Aorta (tissue), 5 donors: Measurements from ENCODE around the gene AP5Z1. TPM values are rescaled to one million over a fixed set of nuclear protein-coding genes. Genes with fewer than 3 reads are reported as not detected.

Experiments
- ATAC-seq: fragments of 200-7000 bp; cut with Tn5 transposase; one replicate; pipeline ENCODE4 v1.9.1; 2022; ENCODE audit warnings: moderate library complexity; ENCODE audit not compliant: low FRiP score
- DNase-seq, 2 donors: peaks; one replicate each; pipeline ENCODE4 v3.0.0-alpha.2; 2020
- H3K27ac ChIP-seq, 2 donors: one replicate each; pipeline ENCODE4 v1.5.1; 2013; ENCODE audit warnings: low read length in 2 of 2, mild to moderate bottlenecking in 2 of 2, moderate library complexity in 2 of 2, control low read depth in 1 of 2, inconsistent platforms in 1 of 2, low read depth in 1 of 2
- H3K27me3 ChIP-seq, 2 donors: one replicate each; pipeline ENCODE4 v1.6.1; 2013; ENCODE audit warnings: control low read depth in 1 of 2, low read length in 1 of 2, mild to moderate bottlenecking in 1 of 2, moderate library complexity in 1 of 2; ENCODE audit not compliant: insufficient read depth in 2 of 2, control insufficient read depth in 1 of 2
- H3K36me3 ChIP-seq, 2 donors: one replicate each; pipeline ENCODE4 v1.6.1; 2013; ENCODE audit warnings: control low read depth in 1 of 2, low read length in 1 of 2, mild to moderate bottlenecking in 1 of 2; ENCODE audit not compliant: insufficient read depth in 2 of 2, control insufficient read depth in 1 of 2
- H3K4me1 ChIP-seq, 2 donors: one replicate each; pipeline ENCODE4 v1.6.1; 2013; ENCODE audit warnings: low read length in 2 of 2, control low read depth in 1 of 2, mild to moderate bottlenecking in 1 of 2, moderate library complexity in 1 of 2; ENCODE audit not compliant: insufficient read depth in 2 of 2, control insufficient read depth in 1 of 2
- H3K4me3 ChIP-seq, 2 donors: one replicate each; pipeline ENCODE4 v1.5.1; 2013; ENCODE audit warnings: low read length in 2 of 2, control low read depth in 1 of 2, mild to moderate bottlenecking in 1 of 2
- H3K9me3 ChIP-seq: one replicate; pipeline ENCODE4 v1.6.1; 2013; ENCODE audit warnings: mild to moderate bottlenecking, low read length; ENCODE audit not compliant: control insufficient read depth
- WGBS, 2 donors: extraction: QIAGEN DNeasy Blood & Tissue Kit; methylation state at CpG; one replicate each; pipeline ENCODE4 v1.1.7; 2013; 5-methylcytosine and 5-hydroxymethylcytosine counted together
- intact Hi-C, 2 donors: fragments of 100-400 bp; cut with DNase I; formaldehyde crosslinking; loops; one replicate each; pipeline versions ENCODE4 v1.14.2 to v1.15.0; 2022
- polyA plus RNA-seq, 2 donors: library from polyadenylated mRNA; stranded (reverse); fragments of 200-250 nt; gene quantifications; one replicate each; pipeline ENCODE4 v1.2.3, GENCODE V29; 2013
- total RNA-seq, 2 donors: library from RNA; stranded (reverse); fragmentation: NEBNext Ultra II Directional; extraction: Animal tissue kit (Norgen Biotek cat#: 25700); gene quantifications; one replicate each; pipeline ENCODE4 v1.2.1, GENCODE V29; 2021
- donor health status: healthy with polysubstance abuse.
- donor health status: Bipolar disorder and iron deficiency.
- donor health status: DM: no; HTN: no; CAD: no.
- donor health status: DM: no; HTN: no; CAD: no.
- donor health status: DM: yes; HTN: yes; CAD: no.

The AP5Z1 gene
- total and polyA plus RNA-seq, 4 donors = 12.5 to 99.9 (median 38.0) TPM

DNA sequence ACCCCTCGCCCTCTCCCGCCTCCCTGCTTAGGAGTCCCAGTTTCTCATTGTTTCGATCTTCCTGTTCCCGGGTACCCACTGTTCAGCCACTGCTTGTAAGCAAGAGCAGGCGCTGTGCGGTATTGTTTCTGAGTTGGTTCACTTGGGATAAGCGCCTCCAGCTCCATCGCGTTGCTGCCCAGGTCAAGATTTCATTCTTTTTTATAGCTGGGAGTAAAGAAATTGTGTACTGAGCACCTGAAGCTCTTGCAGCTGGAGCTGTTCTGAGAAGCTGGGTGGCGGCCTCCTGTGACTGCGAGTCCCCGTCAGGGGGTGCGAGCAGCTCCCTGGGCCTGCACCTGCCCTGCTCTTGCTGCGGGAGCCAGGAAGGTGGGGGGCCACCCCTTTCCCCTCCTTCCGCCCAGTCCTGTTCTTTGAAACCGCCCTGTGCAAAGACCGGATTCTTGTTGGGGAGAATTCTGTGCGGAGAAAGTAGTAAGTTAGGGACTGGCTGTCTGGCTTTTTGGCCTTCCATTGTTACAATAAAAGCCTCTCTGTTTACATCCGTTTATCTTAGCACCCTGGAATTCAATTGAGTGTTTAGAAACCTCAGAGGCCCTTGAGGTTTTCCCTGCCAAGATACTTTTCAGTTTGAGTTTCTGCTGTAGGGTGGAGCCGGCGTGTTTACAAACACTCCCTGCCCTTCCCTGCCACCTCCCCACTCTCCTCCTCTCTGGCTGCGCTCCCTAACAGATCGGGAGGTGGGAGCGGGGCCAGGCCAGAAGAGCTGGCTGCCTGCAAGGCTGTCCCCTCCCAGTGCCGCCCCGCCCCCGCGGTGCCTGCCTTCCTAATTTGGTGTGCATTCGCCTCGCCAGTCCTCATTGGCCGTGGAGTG is 30.8 kb upstream of the AP5Z1 start:
- Histone ChIP-seq H3K27me3 (no peaks in the 10 kb centered on the region), H3K9me3 (no peaks in the 10 kb centered on the region), H3K27ac (peak overlapping the region; percentile 62 to 99), H3K36me3 (no peaks in the 10 kb centered on the region), H3K4me1 (peaks cover 0 to 2% of the 10 kb centered on the region in 2 donors), H3K4me3 (no peak overlapping the region)
- DNase-seq (peak; percentile 99), ATAC-seq (peak; percentile 94)
- 18% methylated on average over 31 of the region's 31 CpGs for WGBS, 2 donors
- intact Hi-C loops = loop anchor here in 1 of 2 donors (1.0 to 5.0 kb wide), 3 partner anchors 19 to 112 kb away; partner anchors contain the start of gene FOXK1

GRCh38 chr7:4745265-4745919 is 30.0 kb upstream of the AP5Z1 start:
- no peak for DNase-seq
- ATAC-seq = no peak
- Histone ChIP-seq H3K27ac (peak overlapping the region; percentile 16 to 60), H3K36me3 (no peaks in the 10 kb centered on the region), H3K27me3 (no peaks in the 10 kb centered on the region), H3K4me3 (no peak overlapping the region), H3K4me1 (peaks cover 0 to 2% of the 10 kb centered on the region in 2 donors), H3K9me3 (no peaks in the 10 kb centered on the region)
- intact Hi-C loops = loop anchor here in 1 of 2 donors (1.0 to 5.0 kb wide), 3 partner anchors 20 to 113 kb away; partner anchors contain the start of gene FOXK1
- WGBS, 2 donors = 8 to 10% methylated on average over 18 of the region's 18 CpGs

DNA sequence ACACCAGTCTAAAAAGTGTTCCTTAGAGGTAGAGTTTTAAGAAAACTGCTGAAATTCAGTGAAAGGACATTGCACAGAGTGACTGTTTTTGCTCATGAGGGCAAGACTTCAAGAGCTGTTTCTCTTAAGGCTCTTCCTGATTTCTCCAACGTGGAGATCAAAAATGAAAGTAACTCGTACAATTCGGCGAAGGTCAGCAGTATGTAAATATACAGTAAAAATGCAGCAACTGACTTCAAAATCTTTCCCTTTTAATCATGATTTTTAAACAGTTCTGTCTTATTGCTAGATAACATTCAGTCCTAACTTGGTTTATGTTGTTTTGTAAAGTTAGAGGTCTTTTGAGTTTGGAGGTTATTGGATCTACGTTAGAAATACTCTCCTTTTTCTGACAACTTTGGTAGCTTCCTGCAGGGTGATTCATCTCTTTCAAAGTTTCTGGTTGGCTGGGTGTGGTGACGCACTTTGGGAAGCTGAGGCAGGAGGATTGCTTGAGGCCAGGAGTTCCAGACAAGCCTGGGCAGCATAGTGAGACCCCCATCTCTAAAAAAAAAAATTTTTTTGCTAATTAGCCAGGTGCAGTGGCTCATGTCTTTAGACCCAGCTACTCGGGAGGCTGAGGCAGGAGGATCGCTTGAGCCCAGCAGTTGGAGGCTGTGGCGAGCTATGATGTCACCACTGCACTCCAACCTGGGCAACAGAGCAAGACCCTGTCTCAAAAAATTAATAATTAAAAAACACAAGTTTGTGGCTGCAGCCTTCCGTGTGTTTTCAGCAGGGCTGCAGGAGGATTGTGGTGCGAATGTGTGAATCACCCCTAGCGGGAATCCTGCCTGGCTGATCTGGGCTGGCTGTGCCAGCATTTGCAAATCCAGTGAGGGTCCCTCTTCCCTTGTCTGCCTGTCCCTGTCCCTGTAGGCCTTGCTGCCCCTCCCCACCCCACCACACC is 29.2 kb upstream of the AP5Z1 start:
- H3K4me3 ChIP-seq = no peak overlapping the region
- H3K36me3 ChIP-seq = no peaks in the 10 kb centered on the region
- H3K27me3 ChIP-seq = no peaks in the 10 kb centered on the region
- H3K27ac ChIP-seq = peak overlapping the region in 1 of 2 donors; percentile 70
- peaks cover 0 to 2% of the 10 kb centered on the region in 2 donors for H3K4me1 ChIP-seq
- no peaks in the 10 kb centered on the region for H3K9me3 ChIP-seq
- DNase-seq (no peak), ATAC-seq (no peak)
- intact Hi-C loops = loop anchor here in 1 of 2 donors (1.0 to 5.0 kb wide), 3 partner anchors 21 to 114 kb away; partner anchors contain the start of gene FOXK1
- WGBS, 2 donors = 47 to 48% methylated on average over 12 of the region's 12 CpGs

- no peak for DNase-seq
- Histone ChIP-seq H3K36me3 (no peaks in the 10 kb centered on the region), H3K27me3 (no peaks in the 10 kb centered on the region), H3K4me1 (peaks cover 0 to 2% of the 10 kb centered on the region in 2 donors), H3K4me3 (no peak overlapping the region), H3K27ac (peak overlapping the region in 1 of 2 donors; percentile 70), H3K9me3 (no peaks in the 10 kb centered on the region)
- 92 to 94% methylated on average over 22 of the region's 22 CpGs for WGBS, 2 donors
- no peak for ATAC-seq
- intact Hi-C loops = loop anchor here in 1 of 2 donors (5.0 kb wide), 1 partner anchor 115 kb away; no protein-coding TSS in a partner anchor
These were observed 28.4 kb upstream of the AP5Z1 start for GRCh38 chr7:4747013-4747412.

GRCh38 chr7:4747746-4748145 is 27.7 kb upstream of the AP5Z1 start:
- Histone ChIP-seq H3K9me3 (no peaks in the 10 kb centered on the region), H3K4me1 (peaks cover 0 to 2% of the 10 kb centered on the region in 2 donors), H3K27me3 (no peaks in the 10 kb centered on the region), H3K36me3 (no peaks in the 10 kb centered on the region), H3K4me3 (no peak overlapping the region), H3K27ac (peak overlapping the region in 1 of 2 donors; percentile 4)
- no peak for ATAC-seq
- no peak for DNase-seq
- 78 to 82% methylated on average over 11 of the region's 11 CpGs for WGBS, 2 donors
- intact Hi-C loops = loop anchor here in 1 of 2 donors (5.0 kb wide), 1 partner anchor 115 kb away; no protein-coding TSS in a partner anchor

DNA sequence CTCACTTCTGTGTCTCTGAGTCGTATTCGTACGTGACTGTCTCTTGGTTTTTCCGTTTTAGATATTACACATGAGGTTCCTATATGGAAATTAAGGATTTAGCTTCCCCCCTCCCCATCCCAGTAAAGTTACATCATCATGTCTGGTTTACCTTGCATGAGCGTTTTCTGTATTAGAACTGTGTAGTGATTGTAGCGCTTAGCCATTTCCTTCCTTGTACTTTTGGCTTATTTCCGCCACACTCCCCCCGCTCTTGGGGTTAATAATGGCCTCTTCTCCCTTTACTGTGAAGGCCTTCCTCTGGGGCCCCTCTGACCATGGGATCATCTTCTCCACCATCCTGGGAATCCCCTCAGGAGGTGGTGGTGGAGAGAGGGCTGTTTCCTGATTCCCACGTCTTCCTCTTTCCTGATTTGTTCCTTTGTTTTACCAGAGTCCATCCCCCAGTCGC is 27.2 kb upstream of the AP5Z1 start:
- Histone ChIP-seq H3K27me3 (no peaks in the 10 kb centered on the region), H3K4me3 (no peak overlapping the region), H3K4me1 (peaks cover 0 to 2% of the 10 kb centered on the region in 2 donors), H3K27ac (no peak overlapping the region), H3K9me3 (no peaks in the 10 kb centered on the region), H3K36me3 (no peaks in the 10 kb centered on the region)
- intact Hi-C loops = loop anchor here in 1 of 2 donors (5.0 kb wide), 1 partner anchor 116 kb away; no protein-coding TSS in a partner anchor
- DNase-seq (no peak), ATAC-seq (no peak)
- WGBS, 2 donors = 84 to 85% methylated on average over 10 of the region's 10 CpGs

GRCh38 chr7:4749363-4749762 is 26.1 kb upstream of the AP5Z1 start:
- no peak overlapping the region for H3K4me3 ChIP-seq
- ATAC-seq (no peak), DNase-seq (no peak)
- no peak overlapping the region for H3K27ac ChIP-seq
- intact Hi-C loops = loop anchor here in 1 of 2 donors (5.0 kb wide), 1 partner anchor 117 kb away; no protein-coding TSS in a partner anchor
- H3K27me3 ChIP-seq = no peaks in the 10 kb centered on the region
- H3K36me3 ChIP-seq = no peaks in the 10 kb centered on the region
- no peaks in the 10 kb centered on the region for H3K9me3 ChIP-seq
- no peaks in the 10 kb centered on the region for H3K4me1 ChIP-seq
- WGBS, 2 donors = 94% methylated on average over 11 to 14 of the region's 14 CpGs

- Histone ChIP-seq H3K4me3 (no peak overlapping the region), H3K27ac (no peak overlapping the region), H3K27me3 (no peaks in the 10 kb centered on the region), H3K9me3 (no peaks in the 10 kb centered on the region), H3K4me1 (no peaks in the 10 kb centered on the region), H3K36me3 (no peaks in the 10 kb centered on the region)
- intact Hi-C loops = loop anchor here (5.0 kb wide), 2 partner anchors 67 to 117 kb away; partner anchors contain the start of gene FOXK1 (in 1 of the 2)
- DNase-seq (no peak), ATAC-seq (no peak)
- WGBS, 2 donors = 91 to 94% methylated on average over 15 of the region's 15 CpGs
These were observed 25.6 kb upstream of the AP5Z1 start for GRCh38 chr7:4749798-4750197.
